Measurements from ENCODE around the gene TMTC4. TPM values are rescaled to one million over a fixed set of nuclear protein-coding genes. Genes with fewer than 3 reads are reported as not detected.

Gene TMTC4
- total RNA-seq, 2 experiments from 2014 or later = 15.7 to 19.8 TPM

DNA sequence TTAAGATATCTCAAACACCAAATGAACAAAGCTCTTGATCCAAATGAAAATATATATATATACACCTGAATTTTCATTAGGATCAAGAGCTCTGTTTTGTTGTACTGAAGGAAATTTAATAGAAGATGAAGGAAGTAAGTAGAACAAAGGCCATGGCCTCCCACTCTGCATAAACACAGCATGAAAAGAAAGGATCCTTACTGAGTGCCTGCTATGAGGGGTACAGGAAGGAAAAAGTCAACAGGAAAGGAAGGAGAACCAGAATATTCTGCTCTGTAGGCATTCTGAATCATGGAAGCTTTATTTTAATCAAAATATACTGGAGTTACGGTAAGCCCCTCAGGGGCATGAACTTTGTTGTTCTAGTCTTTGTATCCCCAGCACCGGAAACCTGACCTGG lies 22.1 kb downstream of the TMTC4 start:
- POLR2A ChIA-PET = no interaction called here
- H3K4me2 ChIP-seq (ENCODE audit: low read length) = no peak overlapping the region
- no peak overlapping the region for H3K27ac ChIP-seq (ENCODE audit: low read depth, low read length, poor library complexity, severe bottlenecking)
- BruUV-seq (replicated peaks) = no TSS peak
- no peaks in the 10 kb centered on the region for H3K9me2 ChIP-seq (ENCODE audit: insufficient read depth, low read length)
- CTCF ChIA-PET (ENCODE audit: unreplicated experiment) = no interaction called here
- no peaks in the 10 kb centered on the region for H3K4me1 ChIP-seq (ENCODE audit: insufficient read depth, low read length, poor library complexity, severe bottlenecking)
- H4K20me1 ChIP-seq (ENCODE audit: insufficient read depth, low read length) = no peaks in the 10 kb centered on the region
- no peak overlapping the region for H2AFZ ChIP-seq (ENCODE audit: low read length)
- H3K9me3 ChIP-seq (ENCODE audit: low read length) = no peaks in the 10 kb centered on the region
- no peak for DNase-seq (ENCODE audit: low spot score)
- no peaks in the 10 kb centered on the region for H3K79me2 ChIP-seq (ENCODE audit: insufficient read depth, low read depth, low read length)
- TF ChIP-seq EZH2phosphoT487 (IDR thresholded peaks at IDR 0.05; ENCODE audit: borderline replicate concordance, low read depth, low read length) = no peak
- TF ChIP-seq, protein P1, sequence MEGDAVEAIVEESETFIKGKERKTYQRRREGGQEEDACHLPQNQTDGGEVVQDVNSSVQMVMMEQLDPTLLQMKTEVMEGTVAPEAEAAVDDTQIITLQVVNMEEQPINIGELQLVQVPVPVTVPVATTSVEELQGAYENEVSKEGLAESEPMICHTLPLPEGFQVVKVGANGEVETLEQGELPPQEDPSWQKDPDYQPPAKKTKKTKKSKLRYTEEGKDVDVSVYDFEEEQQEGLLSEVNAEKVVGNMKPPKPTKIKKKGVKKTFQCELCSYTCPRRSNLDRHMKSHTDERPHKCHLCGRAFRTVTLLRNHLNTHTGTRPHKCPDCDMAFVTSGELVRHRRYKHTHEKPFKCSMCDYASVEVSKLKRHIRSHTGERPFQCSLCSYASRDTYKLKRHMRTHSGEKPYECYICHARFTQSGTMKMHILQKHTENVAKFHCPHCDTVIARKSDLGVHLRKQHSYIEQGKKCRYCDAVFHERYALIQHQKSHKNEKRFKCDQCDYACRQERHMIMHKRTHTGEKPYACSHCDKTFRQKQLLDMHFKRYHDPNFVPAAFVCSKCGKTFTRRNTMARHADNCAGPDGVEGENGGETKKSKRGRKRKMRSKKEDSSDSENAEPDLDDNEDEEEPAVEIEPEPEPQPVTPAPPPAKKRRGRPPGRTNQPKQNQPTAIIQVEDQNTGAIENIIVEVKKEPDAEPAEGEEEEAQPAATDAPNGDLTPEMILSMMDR (conservative IDR thresholded peaks at IDR 0.05; ENCODE audit: low read length) = no peak
- intact Hi-C loops (cut with micrococcal nuclease; ENCODE audit: unreplicated experiment) = no loop called here
- no peaks in the 10 kb centered on the region for H3K36me3 ChIP-seq (ENCODE audit: insufficient read depth, low read length)
- no peak overlapping the region for H3K4me3 ChIP-seq (ENCODE audit: low read depth, low read length, poor library complexity, severe bottlenecking)

DNA sequence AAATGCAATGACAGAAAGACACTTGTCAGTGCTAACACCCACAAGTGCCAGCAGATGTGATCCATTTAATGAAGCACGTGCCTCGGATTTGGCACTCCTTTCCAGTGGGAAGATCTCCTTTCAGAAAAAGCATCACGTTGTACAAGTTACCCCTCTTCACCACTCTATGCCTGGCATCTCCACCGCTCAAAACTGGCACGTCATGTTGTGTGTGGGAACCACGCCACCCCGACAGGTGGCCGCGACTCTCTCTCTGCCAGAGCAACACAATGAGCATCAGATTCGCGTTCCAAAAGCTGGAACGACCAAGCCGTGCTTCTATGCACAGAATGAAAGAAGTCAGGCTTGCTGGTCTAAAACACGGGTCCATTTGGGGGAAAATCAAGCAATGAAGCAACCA lies 24.3 kb downstream of the TMTC4 start:
- Histone ChIP-seq H3K27ac (ENCODE audit: low read depth, low read length, poor library complexity, severe bottlenecking) (no peak overlapping the region), H3K4me3 (ENCODE audit: low read depth, low read length, poor library complexity, severe bottlenecking) (no peak overlapping the region), H3K9me2 (ENCODE audit: insufficient read depth, low read length) (no peaks in the 10 kb centered on the region), H2AFZ (ENCODE audit: low read length) (no peak overlapping the region), H3K9me3 (ENCODE audit: low read length) (no peaks in the 10 kb centered on the region), H4K20me1 (ENCODE audit: insufficient read depth, low read length) (no peaks in the 10 kb centered on the region), H3K4me2 (ENCODE audit: low read length) (no peak overlapping the region), H3K4me1 (ENCODE audit: insufficient read depth, low read length, poor library complexity, severe bottlenecking) (no peaks in the 10 kb centered on the region), H3K36me3 (ENCODE audit: insufficient read depth, low read length) (no peaks in the 10 kb centered on the region), H3K79me2 (ENCODE audit: insufficient read depth, low read depth, low read length) (no peaks in the 10 kb centered on the region)
- intact Hi-C loops (cut with micrococcal nuclease; ENCODE audit: unreplicated experiment) = no loop called here
- DNase-seq (ENCODE audit: low spot score) = no peak
- TF ChIP-seq, protein P1 (conservative IDR thresholded peaks at IDR 0.05; ENCODE audit: low read length) = no peak
- TF ChIP-seq EZH2phosphoT487 (IDR thresholded peaks at IDR 0.05; ENCODE audit: borderline replicate concordance, low read depth, low read length) = no peak
- BruUV-seq (replicated peaks) = no TSS peak
- ChIA-PET CTCF (ENCODE audit: unreplicated experiment) (no interaction called here), POLR2A (no interaction called here)

DNA sequence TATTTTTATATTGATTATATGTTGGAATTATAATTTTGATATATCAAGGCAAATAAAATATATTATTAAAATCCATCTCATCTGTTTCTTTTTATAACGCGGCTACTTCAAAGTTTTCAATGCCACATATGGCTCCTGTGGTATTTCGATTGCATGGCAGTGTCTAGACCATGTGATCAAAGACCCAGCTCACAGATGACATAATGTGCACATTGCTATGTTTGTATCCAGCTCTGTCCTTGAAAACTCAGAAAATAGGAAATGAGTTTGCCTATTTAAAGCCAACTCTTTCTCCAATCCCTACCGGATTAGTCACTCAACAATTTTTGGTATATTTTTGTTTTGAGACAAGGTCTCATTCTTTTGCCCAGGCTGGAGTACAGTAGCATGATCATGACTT lies 26.2 kb downstream of the TMTC4 start:
- intact Hi-C loops (cut with micrococcal nuclease; ENCODE audit: unreplicated experiment) = no loop called here

More for the DNA sequence above, 26.2 kb downstream of the TMTC4 start:
- H3K9me2 ChIP-seq (ENCODE audit: insufficient read depth, low read length) = no peaks in the 10 kb centered on the region
- no peaks in the 10 kb centered on the region for H3K4me1 ChIP-seq (ENCODE audit: insufficient read depth, low read length, poor library complexity, severe bottlenecking)
- BruUV-seq (replicated peaks) = no TSS peak
- H3K27ac ChIP-seq (ENCODE audit: low read depth, low read length, poor library complexity, severe bottlenecking) = no peak overlapping the region
- H3K4me3 ChIP-seq (ENCODE audit: low read depth, low read length, poor library complexity, severe bottlenecking) = no peak overlapping the region
- DNase-seq (ENCODE audit: low spot score) = no peak
- no peak for TF ChIP-seq EZH2phosphoT487 (IDR thresholded peaks at IDR 0.05; ENCODE audit: borderline replicate concordance, low read depth, low read length)
- TF ChIP-seq, protein P1 (conservative IDR thresholded peaks at IDR 0.05; ENCODE audit: low read length) = no peak
- H3K4me2 ChIP-seq (ENCODE audit: low read length) = no peak overlapping the region
- POLR2A ChIA-PET = no interaction called here
- H4K20me1 ChIP-seq (ENCODE audit: insufficient read depth, low read length) = no peaks in the 10 kb centered on the region
- no peaks in the 10 kb centered on the region for H3K9me3 ChIP-seq (ENCODE audit: low read length)
- no peaks in the 10 kb centered on the region for H3K36me3 ChIP-seq (ENCODE audit: insufficient read depth, low read length)
- H3K79me2 ChIP-seq (ENCODE audit: insufficient read depth, low read depth, low read length) = no peaks in the 10 kb centered on the region
- CTCF ChIA-PET (ENCODE audit: unreplicated experiment) = no interaction called here
- no peak overlapping the region for H2AFZ ChIP-seq (ENCODE audit: low read length)
